Measurements from ENCODE around the gene RMND1. TPM values are rescaled to one million over a fixed set of nuclear protein-coding genes. Genes with fewer than 3 reads are reported as not detected.
A peak's percentile ranks its signal among the peaks of the same experiment; 100 is the strongest.

RMND1 gene
- total and polyA plus RNA-seq, 2 of the 13 experiments (the other 11 are each of a cell fraction or from before 2014, with no cell fraction given): 34.0 to 72.5 TPM

DNA sequence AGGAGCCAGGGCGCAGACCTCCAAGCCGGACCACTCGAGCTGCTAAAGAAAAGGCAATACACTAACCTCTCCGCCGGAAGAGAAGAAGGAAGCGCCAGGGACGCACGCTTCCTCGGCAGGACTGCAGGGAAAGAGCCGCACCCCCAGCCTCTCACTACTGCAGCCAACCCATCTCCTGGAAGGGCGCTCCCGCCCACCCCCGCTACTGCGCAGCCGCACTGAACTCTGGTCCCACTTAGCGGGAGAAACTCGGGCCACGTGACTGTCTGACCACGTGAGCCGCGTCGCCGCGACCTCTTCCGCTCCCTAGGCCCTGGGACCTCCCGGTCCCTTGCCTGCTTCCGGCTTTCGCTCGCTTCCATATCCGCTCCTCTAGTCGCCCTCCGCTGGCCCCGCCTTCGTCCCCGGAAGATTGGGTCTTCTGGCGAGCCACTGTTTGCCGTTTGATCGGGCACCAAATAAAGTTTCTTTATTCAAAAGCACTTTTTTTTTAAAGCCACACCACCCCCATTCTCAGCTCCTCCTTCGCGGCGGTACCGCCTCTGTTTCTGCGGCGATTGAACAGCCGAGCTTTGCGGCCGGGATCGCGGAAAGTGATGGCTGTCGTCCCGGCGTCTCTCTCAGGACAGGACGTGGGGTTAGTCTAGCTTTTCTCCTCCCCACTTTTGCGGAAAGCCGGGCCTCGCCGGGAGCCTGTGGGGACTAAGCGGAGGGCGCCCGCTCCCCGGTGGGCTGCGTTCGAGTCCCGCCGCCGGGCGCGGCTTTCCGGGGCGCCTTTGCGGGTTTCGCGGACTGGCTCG lies at the start of gene RMND1 (continued):
- TF ChIP-seq, protein P1, sequence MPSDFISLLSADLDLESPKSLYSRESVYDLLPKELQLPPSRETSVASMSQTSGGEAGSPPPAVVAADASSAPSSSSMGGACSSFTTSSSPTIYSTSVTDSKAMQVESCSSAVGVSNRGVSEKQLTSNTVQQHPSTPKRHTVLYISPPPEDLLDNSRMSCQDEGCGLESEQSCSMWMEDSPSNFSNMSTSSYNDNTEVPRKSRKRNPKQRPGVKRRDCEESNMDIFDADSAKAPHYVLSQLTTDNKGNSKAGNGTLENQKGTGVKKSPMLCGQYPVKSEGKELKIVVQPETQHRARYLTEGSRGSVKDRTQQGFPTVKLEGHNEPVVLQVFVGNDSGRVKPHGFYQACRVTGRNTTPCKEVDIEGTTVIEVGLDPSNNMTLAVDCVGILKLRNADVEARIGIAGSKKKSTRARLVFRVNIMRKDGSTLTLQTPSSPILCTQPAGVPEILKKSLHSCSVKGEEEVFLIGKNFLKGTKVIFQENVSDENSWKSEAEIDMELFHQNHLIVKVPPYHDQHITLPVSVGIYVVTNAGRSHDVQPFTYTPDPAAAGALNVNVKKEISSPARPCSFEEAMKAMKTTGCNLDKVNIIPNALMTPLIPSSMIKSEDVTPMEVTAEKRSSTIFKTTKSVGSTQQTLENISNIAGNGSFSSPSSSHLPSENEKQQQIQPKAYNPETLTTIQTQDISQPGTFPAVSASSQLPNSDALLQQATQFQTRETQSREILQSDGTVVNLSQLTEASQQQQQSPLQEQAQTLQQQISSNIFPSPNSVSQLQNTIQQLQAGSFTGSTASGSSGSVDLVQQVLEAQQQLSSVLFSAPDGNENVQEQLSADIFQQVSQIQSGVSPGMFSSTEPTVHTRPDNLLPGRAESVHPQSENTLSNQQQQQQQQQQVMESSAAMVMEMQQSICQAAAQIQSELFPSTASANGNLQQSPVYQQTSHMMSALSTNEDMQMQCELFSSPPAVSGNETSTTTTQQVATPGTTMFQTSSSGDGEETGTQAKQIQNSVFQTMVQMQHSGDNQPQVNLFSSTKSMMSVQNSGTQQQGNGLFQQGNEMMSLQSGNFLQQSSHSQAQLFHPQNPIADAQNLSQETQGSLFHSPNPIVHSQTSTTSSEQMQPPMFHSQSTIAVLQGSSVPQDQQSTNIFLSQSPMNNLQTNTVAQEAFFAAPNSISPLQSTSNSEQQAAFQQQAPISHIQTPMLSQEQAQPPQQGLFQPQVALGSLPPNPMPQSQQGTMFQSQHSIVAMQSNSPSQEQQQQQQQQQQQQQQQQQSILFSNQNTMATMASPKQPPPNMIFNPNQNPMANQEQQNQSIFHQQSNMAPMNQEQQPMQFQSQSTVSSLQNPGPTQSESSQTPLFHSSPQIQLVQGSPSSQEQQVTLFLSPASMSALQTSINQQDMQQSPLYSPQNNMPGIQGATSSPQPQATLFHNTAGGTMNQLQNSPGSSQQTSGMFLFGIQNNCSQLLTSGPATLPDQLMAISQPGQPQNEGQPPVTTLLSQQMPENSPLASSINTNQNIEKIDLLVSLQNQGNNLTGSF (CRISPR knock-in tag; IDR thresholded peaks at IDR 0.05): peak; percentile 94
- TF ChIP-seq TARDBP (CRISPR knock-in tag; IDR thresholded peaks at IDR 0.05) (peak; percentile 98), AHR (CRISPR knock-in tag; IDR thresholded peaks at IDR 0.05) (peak; percentile 67), ZMYM3 (CRISPR knock-in tag; IDR thresholded peaks at IDR 0.05) (peak; percentile 82), NCOA5 (CRISPR knock-in tag; IDR thresholded peaks at IDR 0.05) (0 out of 2 replicates have a peak, but pooled peaks have one; percentile 38), MTF1 (CRISPR knock-in tag; IDR thresholded peaks at IDR 0.05) (peak; percentile 88), ZNF331 (CRISPR knock-in tag; IDR thresholded peaks at IDR 0.05) (peak; percentile 88), CCDC6 (CRISPR knock-in tag; IDR thresholded peaks at IDR 0.05) (peak; percentile 99), ZNF790 (CRISPR knock-in tag; IDR thresholded peaks at IDR 0.05; ENCODE audit: borderline replicate concordance) (peak; percentile 96; the same call in 1 of the 2 replicates), CBX1 (IDR thresholded peaks at IDR 0.05; ENCODE audit: low read depth) (peak; percentile 95), RFX1 (IDR thresholded peaks at IDR 0.05) (no peak), ZNF569 (CRISPR knock-in tag; IDR thresholded peaks at IDR 0.05; ENCODE audit: borderline replicate concordance) (peak; percentile 98; the same call in 1 of the 2 replicates), SNRNP70 (IDR thresholded peaks at IDR 0.05; ENCODE audit: low read depth, low read length) (no peak), SAP130 (CRISPR knock-in tag; IDR thresholded peaks at IDR 0.05; ENCODE audit: low read depth) (peak; percentile 99), ZC3H13 (CRISPR knock-in tag; IDR thresholded peaks at IDR 0.05) (peak; percentile 95; the same call in 1 of the 2 replicates), ZNF772 (CRISPR knock-in tag; IDR thresholded peaks at IDR 0.05) (peak; percentile 98), STAG1 (CRISPR knock-in tag; IDR thresholded peaks at IDR 0.05) (no peak; the same call in 1 of the 2 replicates), PPARG (CRISPR knock-in tag; conservative IDR thresholded peaks at IDR 0.05) (no peak; the same call in 1 of the 2 replicates), KLF16 (CRISPR knock-in tag; IDR thresholded peaks at IDR 0.05) (peak in 1 of 2 experiments; percentile 99; a peak in 2 of 4 replicates), DMAP1 (CRISPR knock-in tag; IDR thresholded peaks at IDR 0.05) (peak; percentile 93), ZNF205 (CRISPR knock-in tag; IDR thresholded peaks at IDR 0.05) (peak; percentile 76), STAT5B (CRISPR knock-in tag; IDR thresholded peaks at IDR 0.05) (no peak), ZNF224 (CRISPR knock-in tag; IDR thresholded peaks at IDR 0.05) (peak; percentile 89; the same call in 1 of the 2 replicates)
- TF ChIP-seq, protein P2, sequence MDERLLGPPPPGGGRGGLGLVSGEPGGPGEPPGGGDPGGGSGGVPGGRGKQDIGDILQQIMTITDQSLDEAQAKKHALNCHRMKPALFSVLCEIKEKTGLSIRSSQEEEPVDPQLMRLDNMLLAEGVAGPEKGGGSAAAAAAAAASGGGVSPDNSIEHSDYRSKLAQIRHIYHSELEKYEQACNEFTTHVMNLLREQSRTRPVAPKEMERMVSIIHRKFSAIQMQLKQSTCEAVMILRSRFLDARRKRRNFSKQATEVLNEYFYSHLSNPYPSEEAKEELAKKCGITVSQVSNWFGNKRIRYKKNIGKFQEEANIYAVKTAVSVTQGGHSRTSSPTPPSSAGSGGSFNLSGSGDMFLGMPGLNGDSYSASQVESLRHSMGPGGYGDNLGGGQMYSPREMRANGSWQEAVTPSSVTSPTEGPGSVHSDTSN (CRISPR knock-in tag; IDR thresholded peaks at IDR 0.05): no peak

All from HepG2 (cell line).